ENCODE results near the gene HAL.

GRCh38 chr12:96029826-96030225, 33.7 kb upstream of the HAL start:
- TF ChIP-seq SIN3A (IDR thresholded peaks at IDR 0.05; ENCODE audit: borderline replicate concordance, insufficient read depth, low read length) (no peak), REST (IDR thresholded peaks at IDR 0.05; ENCODE audit: insufficient read depth in 1 of 2, low read depth in 2 of 2, low read length in 2 of 2) (no peak), POLR2AphosphoS5 (IDR thresholded peaks at IDR 0.05; ENCODE audit: low read depth, low read length) (no peak), FOXP2 (optimal IDR thresholded peaks at IDR 0.05; ENCODE audit: borderline replicate concordance, extremely low read depth, extremely low read length, insufficient read depth) (no peak)
